Measurements from ENCODE around the gene METAP2. TPM values are rescaled to one million over a fixed set of nuclear protein-coding genes. Genes with fewer than 3 reads are reported as not detected.

Gene METAP2
- total RNA-seq, 8 experiments from 2014 or later: 62.2 to 233 (median 84.0) TPM

- H3K4me1 ChIP-seq (replicated peaks in 1 of 2): no peaks in the 10 kb centered on the region
- in situ Hi-C loops (cut with MboI; ENCODE audit: low pct_unique_long_range_greater_than_20kb in 2 of 9, low sequenced_read_pairs in 9 of 9, unreplicated experiment in 9 of 9): loop anchor here in 4 of 9 experiments (10.0 to 25.0 kb wide), 2 partner anchors 415 to 417 kb away; no protein-coding TSS in a partner anchor
- ATAC-seq (replicated peaks in 6 of 8): no peak
- H3K4me3 ChIP-seq: no peak overlapping the region
- 11 to 100% (median 84%) methylated on average over 2 to 4 of the region's 4 CpGs; no CpG with 5 or more reads in 1 of the 10 experiments for WGBS, 10 experiments
- no peak overlapping the region for H3K27ac ChIP-seq
These were observed 55.8 kb downstream of the METAP2 start for GRCh38 chr12:95529693-95530225.

DNA sequence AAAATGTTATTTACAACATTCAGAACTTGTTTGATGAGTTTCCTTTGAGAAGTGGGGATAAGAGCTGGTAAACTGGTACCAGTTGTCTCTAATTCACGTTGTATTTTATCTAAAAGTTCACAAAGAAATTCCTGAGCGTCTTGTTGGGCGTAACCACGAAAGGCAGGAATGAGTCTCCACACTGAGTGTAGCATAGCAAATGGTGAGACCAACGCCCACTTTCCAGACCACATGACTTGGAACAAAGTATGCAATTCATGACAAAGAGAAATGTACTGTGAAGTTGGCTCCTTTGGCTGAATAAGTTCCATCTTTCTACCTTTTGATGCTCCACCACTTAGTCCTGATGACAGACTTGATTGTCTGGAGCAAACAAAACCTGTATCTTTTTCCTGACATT is 58.9 kb downstream of the METAP2 start:
- 14 to 100% (median 80%) methylated on average over 1 to 5 of the region's 5 CpGs; no CpG with 5 or more reads in 3 of the 10 experiments for WGBS, 10 experiments
- in situ Hi-C loops (cut with MboI; ENCODE audit: low pct_unique_long_range_greater_than_20kb in 2 of 9, low sequenced_read_pairs in 9 of 9, unreplicated experiment in 9 of 9): loop anchor here in 4 of 9 experiments (10.0 to 25.0 kb wide), 2 partner anchors 418 to 421 kb away; no protein-coding TSS in a partner anchor
- Histone ChIP-seq H3K4me1 (replicated peaks in 1 of 2) (no peaks in the 10 kb centered on the region), H3K27ac (no peak overlapping the region), H3K4me3 (no peak overlapping the region)
- ATAC-seq (replicated peaks in 6 of 8): peak in 3 of 8 experiments; percentile 29 to 96 (median 94)

DNA sequence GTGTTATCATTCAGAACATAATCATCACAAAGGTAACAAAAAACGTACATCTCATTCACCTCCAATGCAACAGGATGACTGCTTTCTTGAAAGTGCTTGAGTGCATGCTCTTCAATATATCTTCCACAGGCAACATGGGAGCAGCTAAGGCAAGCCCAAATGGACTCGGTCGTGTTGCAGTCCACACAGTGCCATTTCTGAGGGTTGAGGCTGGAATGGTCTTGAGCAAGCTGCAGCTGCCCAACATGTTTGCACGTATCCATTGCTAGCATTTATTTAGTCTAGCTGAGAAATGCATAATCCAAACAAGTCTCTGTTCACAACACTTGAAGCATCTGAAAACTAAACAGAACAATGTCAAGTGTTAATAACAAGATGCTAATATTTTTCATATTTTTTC is 60.0 kb downstream of the METAP2 start:
- ATAC-seq (replicated peaks in 6 of 8): peak in 1 of 8 experiments; percentile 5

DNA sequence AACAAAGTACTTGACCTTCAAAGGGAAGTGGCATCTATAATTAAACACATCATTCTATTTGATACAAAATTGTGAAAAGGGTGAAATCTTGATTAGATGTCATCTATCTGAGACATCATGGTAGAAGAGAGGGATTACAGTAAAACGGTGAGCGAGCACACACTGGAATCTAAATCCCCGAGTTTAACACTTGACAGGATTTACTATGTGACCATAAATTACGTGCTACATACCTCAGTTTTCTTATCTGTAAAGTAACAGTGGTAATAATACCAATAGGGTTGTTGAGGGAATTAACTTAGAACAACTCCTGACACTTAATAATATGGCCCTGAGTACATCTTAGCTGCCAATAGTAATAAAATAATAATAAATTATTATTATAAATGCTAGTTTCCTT is 64.1 kb downstream of the METAP2 start:
- peaks cover 6 to 7% of the 10 kb centered on the region in 2 donors for H3K4me1 ChIP-seq (replicated peaks in 1 of 2)
- no peak for ATAC-seq (replicated peaks in 6 of 8)
- in situ Hi-C loops (cut with MboI; ENCODE audit: low pct_unique_long_range_greater_than_20kb in 2 of 9, low sequenced_read_pairs in 9 of 9, unreplicated experiment in 9 of 9): loop anchor here in 4 of 9 experiments (10.0 to 25.0 kb wide), 2 partner anchors 423 to 426 kb away; no protein-coding TSS in a partner anchor
- no peak overlapping the region for H3K27ac ChIP-seq
- H3K4me3 ChIP-seq: no peak overlapping the region
- 60 to 100% (median 85%) methylated on average over 1 to 4 of the region's 4 CpGs for WGBS, 10 experiments

More for the DNA sequence above, 60.0 kb downstream of the METAP2 start:
- in situ Hi-C loops (cut with MboI; ENCODE audit: low pct_unique_long_range_greater_than_20kb in 2 of 9, low sequenced_read_pairs in 9 of 9, unreplicated experiment in 9 of 9): loop anchor here in 4 of 9 experiments (10.0 to 25.0 kb wide), 2 partner anchors 419 to 422 kb away; no protein-coding TSS in a partner anchor
- H3K4me3 ChIP-seq: no peak overlapping the region
- no peak overlapping the region for H3K27ac ChIP-seq
- peaks cover 6 to 7% of the 10 kb centered on the region in 2 donors for H3K4me1 ChIP-seq (replicated peaks in 1 of 2)
- 50 to 100% (median 87%) methylated on average over 1 to 4 of the region's 4 CpGs; no CpG with 5 or more reads in 2 of the 10 experiments for WGBS, 10 experiments

DNA sequence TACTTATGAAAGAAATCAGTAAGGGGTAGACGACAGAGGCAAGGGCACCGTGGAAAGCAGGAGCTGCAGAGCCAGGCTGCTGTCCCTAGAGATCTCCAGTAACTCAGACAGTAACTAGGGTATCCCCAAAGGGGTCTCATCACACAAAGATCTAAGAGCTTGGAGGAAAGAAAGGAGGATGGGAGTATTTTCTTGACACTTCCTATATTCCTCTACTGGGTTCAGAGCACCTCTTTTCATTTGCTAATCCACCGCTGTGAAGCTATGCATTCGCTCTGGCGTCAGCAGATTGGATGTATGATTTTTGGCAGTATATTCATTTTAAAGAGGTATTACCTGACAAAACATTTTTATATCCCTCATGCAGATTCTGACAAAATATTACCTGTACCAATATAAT is 64.7 kb downstream of the METAP2 start:
- peak in 2 of 8 experiments; percentile 36 to 48 for ATAC-seq (replicated peaks in 6 of 8)
- no peak overlapping the region for H3K4me3 ChIP-seq
- no peak overlapping the region for H3K27ac ChIP-seq
- 20 to 83% (median 42%) methylated on average over 2 to 5 of the region's 5 CpGs; no CpG with 5 or more reads in 2 of the 10 experiments for WGBS, 10 experiments
- H3K4me1 ChIP-seq (replicated peaks in 1 of 2): peaks cover 6 to 7% of the 10 kb centered on the region in 2 donors
- in situ Hi-C loops (cut with MboI; ENCODE audit: low pct_unique_long_range_greater_than_20kb in 2 of 9, low sequenced_read_pairs in 9 of 9, unreplicated experiment in 9 of 9): loop anchor here in 4 of 9 experiments (10.0 to 25.0 kb wide), 2 partner anchors 424 to 426 kb away; no protein-coding TSS in a partner anchor

GRCh38 chr12:95541436-95541835 is 67.5 kb downstream of the METAP2 start:
- in situ Hi-C loops (cut with MboI; ENCODE audit: low pct_unique_long_range_greater_than_20kb in 2 of 9, low sequenced_read_pairs in 9 of 9, unreplicated experiment in 9 of 9): loop anchor here in 3 of 9 experiments (25.0 kb wide), 1 partner anchor 429 kb away; no protein-coding TSS in a partner anchor
- H3K27ac ChIP-seq: no peak overlapping the region
- H3K4me3 ChIP-seq: no peak overlapping the region
- WGBS, 10 experiments: 57 to 93% (median 86%) methylated on average over 2 to 7 of the region's 7 CpGs; no CpG with 5 or more reads in 1 of the 10 experiments
- no peak for ATAC-seq (replicated peaks in 6 of 8)
- peaks cover 9 to 24% of the 10 kb centered on the region in 2 donors for H3K4me1 ChIP-seq (replicated peaks in 1 of 2)

DNA sequence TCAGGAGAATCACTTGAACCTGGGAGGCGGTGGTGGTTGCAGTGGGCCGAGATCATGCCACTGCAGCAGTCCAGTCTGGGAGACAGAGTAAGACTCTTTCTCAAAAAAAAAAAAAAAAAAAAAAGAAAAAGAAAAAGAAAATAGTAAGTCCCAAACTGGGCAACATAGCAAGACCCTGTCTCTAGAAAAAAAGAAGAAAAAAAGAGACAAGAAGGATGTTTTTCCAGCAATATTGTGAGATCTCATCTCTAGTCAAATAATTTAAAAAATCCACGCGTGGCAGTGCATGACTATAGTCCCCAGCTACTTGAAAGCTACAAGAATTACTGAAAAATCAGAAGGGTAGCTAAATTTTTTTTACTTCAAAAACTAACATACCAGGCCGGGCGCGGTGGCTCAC is 69.4 kb downstream of the METAP2 start:
- peaks cover 10 to 32% of the 10 kb centered on the region in 2 donors for H3K4me1 ChIP-seq (replicated peaks in 1 of 2)
- in situ Hi-C loops (cut with MboI; ENCODE audit: low pct_unique_long_range_greater_than_20kb in 2 of 9, low sequenced_read_pairs in 9 of 9, unreplicated experiment in 9 of 9): loop anchor here in 3 of 9 experiments (25.0 kb wide), 1 partner anchor 431 kb away; no protein-coding TSS in a partner anchor
- ATAC-seq (replicated peaks in 6 of 8): no peak
- no peak overlapping the region for H3K27ac ChIP-seq
- WGBS, 10 experiments: 83 to 100% (median 95%) methylated on average over 3 to 7 of the region's 7 CpGs; no CpG with 5 or more reads in 2 of the 10 experiments
- H3K4me3 ChIP-seq: no peak overlapping the region

DNA sequence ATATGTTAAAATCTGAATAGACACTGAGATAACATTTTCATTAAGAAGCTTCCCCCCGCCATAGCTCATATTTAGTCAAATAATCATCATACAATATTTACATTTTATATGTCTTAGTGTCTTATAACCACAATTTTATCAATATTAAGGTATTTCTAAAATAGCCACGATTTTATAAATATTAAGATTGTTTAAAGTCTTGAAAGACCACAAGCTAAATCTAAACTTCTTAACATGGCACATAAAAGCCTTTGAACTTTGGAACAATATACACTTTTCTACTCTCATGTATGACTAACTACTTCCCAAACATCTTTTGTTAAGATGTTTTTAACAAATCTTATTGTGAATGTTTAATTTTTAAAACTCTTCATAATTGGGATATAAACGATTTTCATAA is 70.8 kb downstream of the METAP2 start:
- H3K27ac ChIP-seq: no peak overlapping the region
- no peak for ATAC-seq (replicated peaks in 6 of 8)
- H3K4me1 ChIP-seq (replicated peaks in 1 of 2): peaks cover 5 to 29% of the 10 kb centered on the region in 2 donors
- no peak overlapping the region for H3K4me3 ChIP-seq
- 29 to 58% (median 36%) methylated on average over 2 to 3 of the region's 3 CpGs; no CpG with 5 or more reads in 1 of the 10 experiments for WGBS, 10 experiments
- in situ Hi-C loops (cut with MboI; ENCODE audit: low pct_unique_long_range_greater_than_20kb in 2 of 9, low sequenced_read_pairs in 9 of 9, unreplicated experiment in 9 of 9): loop anchor here in 3 of 9 experiments (25.0 kb wide), 1 partner anchor 432 kb away; no protein-coding TSS in a partner anchor

- ATAC-seq (replicated peaks in 6 of 8): no peak
- in situ Hi-C loops (cut with MboI; ENCODE audit: low pct_unique_long_range_greater_than_20kb in 2 of 9, low sequenced_read_pairs in 9 of 9, unreplicated experiment in 9 of 9): loop anchor here in 3 of 9 experiments (25.0 kb wide), 1 partner anchor 433 kb away; no protein-coding TSS in a partner anchor
- Histone ChIP-seq H3K27ac (no peak overlapping the region), H3K4me3 (peak overlapping the region in 3 of 5 donors; percentile 4 to 86 (median 6)), H3K4me1 (replicated peaks in 1 of 2) (peaks cover 5 to 29% of the 10 kb centered on the region in 2 donors)
- 6 to 96% (median 20%) methylated on average over 2 to 4 of the region's 4 CpGs; no CpG with 5 or more reads in 1 of the 10 experiments for WGBS, 10 experiments
These were observed 71.4 kb downstream of the METAP2 start for GRCh38 chr12:95545303-95545702.

- H3K27ac ChIP-seq: peak overlapping the region in 1 of 2 donors; percentile 21
- in situ Hi-C loops (cut with MboI; ENCODE audit: low pct_unique_long_range_greater_than_20kb in 2 of 9, low sequenced_read_pairs in 9 of 9, unreplicated experiment in 9 of 9): loop anchor here in 3 of 9 experiments (25.0 kb wide), 1 partner anchor 434 kb away; no protein-coding TSS in a partner anchor
- peaks cover 5 to 29% of the 10 kb centered on the region in 2 donors for H3K4me1 ChIP-seq (replicated peaks in 1 of 2)
- ATAC-seq (replicated peaks in 6 of 8): no peak
- WGBS, 10 experiments: 5 to 85% (median 23%) methylated on average over 2 to 8 of the region's 8 CpGs
- H3K4me3 ChIP-seq: peak overlapping the region in 4 of 5 donors; percentile 6 to 86 (median 12)
These were observed 72.0 kb downstream of the METAP2 start for GRCh38 chr12:95545731-95546490.

DNA sequence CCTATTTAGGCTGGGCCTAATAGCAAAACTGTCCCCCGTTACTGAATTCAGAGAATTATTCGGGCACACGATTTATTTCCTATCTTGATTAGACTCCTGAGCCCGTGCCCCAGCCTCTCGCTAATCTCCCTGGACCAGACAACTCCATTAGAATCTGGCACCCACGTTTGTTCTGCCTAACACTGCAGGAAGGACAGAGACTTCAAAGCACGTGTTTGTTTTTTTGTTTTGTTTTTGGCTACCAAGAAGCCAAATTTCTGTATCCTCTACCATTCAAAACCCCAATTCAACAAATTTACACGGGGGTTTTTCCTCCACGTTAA is 72.5 kb downstream of the METAP2 start:
- no peak overlapping the region for H3K27ac ChIP-seq
- peak overlapping the region in 4 of 5 donors; percentile 6 to 86 (median 12) for H3K4me3 ChIP-seq
- 0 to 83% (median 11%) methylated on average over 2 to 9 of the region's 9 CpGs for WGBS, 10 experiments
- peaks cover 10 to 33% of the 10 kb centered on the region in 2 donors for H3K4me1 ChIP-seq (replicated peaks in 1 of 2)
- no peak for ATAC-seq (replicated peaks in 6 of 8)
- in situ Hi-C loops (cut with MboI; ENCODE audit: low pct_unique_long_range_greater_than_20kb in 2 of 9, low sequenced_read_pairs in 9 of 9, unreplicated experiment in 9 of 9): loop anchor here in 3 of 9 experiments (25.0 kb wide), 1 partner anchor 434 kb away; no protein-coding TSS in a partner anchor

DNA sequence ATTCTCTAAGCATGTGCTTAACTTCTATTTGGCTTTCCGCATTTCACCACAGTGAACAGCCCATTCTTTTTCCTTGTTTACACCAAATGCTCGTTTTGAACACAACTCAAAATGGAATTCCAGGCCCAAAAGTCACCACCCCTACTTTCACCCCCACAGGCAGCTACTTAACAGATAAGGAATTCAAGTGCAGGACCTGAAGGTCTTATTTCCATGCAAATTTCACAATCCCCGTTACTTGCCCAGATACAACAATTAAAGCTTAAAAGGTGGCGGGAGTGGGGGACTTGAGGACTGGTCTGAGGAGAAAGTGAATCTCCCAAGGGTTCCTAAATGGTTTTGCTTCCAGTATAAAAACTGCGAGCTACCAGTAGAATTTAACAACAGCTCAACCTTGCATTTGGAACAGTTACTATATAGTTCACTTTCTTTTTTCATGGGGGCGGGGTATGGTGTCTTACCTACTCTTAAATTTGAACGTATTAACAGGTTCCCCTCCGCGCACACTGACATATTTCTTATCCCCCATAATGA is 73.6 kb downstream of the METAP2 start:
- 0 to 44% (median 15%) methylated on average over 2 to 9 of the region's 9 CpGs for WGBS, 10 experiments
- Histone ChIP-seq H3K4me3 (peak overlapping the region; percentile 75 to 97 (median 86)), H3K27ac (peak overlapping the region; percentile 81 to 83), H3K4me1 (replicated peaks in 1 of 2) (peaks cover 11 to 34% of the 10 kb centered on the region in 2 donors)
- ATAC-seq (replicated peaks in 6 of 8): no peak
- in situ Hi-C loops (cut with MboI; ENCODE audit: low pct_unique_long_range_greater_than_20kb in 2 of 9, low sequenced_read_pairs in 9 of 9, unreplicated experiment in 9 of 9): loop anchor here in 3 of 9 experiments (25.0 kb wide), 1 partner anchor 435 kb away; no protein-coding TSS in a partner anchor

Data from motor neuron (in vitro differentiated cells).